ENCODE measurements around the gene AAK1.

DNA sequence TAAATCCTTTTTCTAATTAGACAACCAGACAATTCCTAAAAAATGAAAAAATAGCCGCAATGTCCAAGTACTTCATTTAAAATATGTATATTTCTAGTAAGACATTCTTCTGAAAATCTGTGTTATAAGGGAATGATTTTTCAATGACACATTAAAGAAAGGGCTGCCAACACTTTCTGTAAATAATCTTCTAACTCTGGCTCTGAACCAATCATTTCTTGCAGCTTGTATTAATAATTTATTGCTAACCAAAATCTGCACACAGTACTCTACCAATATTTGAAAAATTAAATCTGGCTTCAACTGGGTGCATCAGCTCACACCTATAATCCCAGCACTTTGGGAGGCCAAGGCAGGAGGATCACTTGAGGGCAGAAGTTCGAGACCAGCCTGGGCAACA lies 214.6 kb downstream of the AAK1 start:
- TF ChIP-seq, protein P1, sequence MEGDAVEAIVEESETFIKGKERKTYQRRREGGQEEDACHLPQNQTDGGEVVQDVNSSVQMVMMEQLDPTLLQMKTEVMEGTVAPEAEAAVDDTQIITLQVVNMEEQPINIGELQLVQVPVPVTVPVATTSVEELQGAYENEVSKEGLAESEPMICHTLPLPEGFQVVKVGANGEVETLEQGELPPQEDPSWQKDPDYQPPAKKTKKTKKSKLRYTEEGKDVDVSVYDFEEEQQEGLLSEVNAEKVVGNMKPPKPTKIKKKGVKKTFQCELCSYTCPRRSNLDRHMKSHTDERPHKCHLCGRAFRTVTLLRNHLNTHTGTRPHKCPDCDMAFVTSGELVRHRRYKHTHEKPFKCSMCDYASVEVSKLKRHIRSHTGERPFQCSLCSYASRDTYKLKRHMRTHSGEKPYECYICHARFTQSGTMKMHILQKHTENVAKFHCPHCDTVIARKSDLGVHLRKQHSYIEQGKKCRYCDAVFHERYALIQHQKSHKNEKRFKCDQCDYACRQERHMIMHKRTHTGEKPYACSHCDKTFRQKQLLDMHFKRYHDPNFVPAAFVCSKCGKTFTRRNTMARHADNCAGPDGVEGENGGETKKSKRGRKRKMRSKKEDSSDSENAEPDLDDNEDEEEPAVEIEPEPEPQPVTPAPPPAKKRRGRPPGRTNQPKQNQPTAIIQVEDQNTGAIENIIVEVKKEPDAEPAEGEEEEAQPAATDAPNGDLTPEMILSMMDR (IDR thresholded peaks at IDR 0.05) = no peak
- TF ChIP-seq POLR2A (IDR thresholded peaks at IDR 0.05) (no peak), POLR2AphosphoS5 (IDR thresholded peaks at IDR 0.05) (no peak)
